Muscle layer of duodenum (tissue), 2 donors: ENCODE results near the gene ZNF215.
"Not testable (repeated sequence)": the region's sequence is repeated elsewhere in the genome, so short reads cannot be mapped to it uniquely, and the experiment has no call there.

Experiments
- H3K27ac ChIP-seq: one replicate; pipeline ENCODE4 v1.7.0; 2013; ENCODE audit warnings: mild to moderate bottlenecking, low read length
- H3K27me3 ChIP-seq: one replicate; pipeline ENCODE4 v1.7.0; 2013; ENCODE audit warnings: low read depth, mild to moderate bottlenecking, control low read depth, low read length
- H3K36me3 ChIP-seq, 2 donors: one replicate each; pipeline ENCODE4 v1.7.0; 2013; ENCODE audit warnings: low read length in 2 of 2, control low read depth in 1 of 2, mild to moderate bottlenecking in 1 of 2; ENCODE audit not compliant: insufficient read depth in 2 of 2, control insufficient read depth in 1 of 2
- H3K4me1 ChIP-seq, 2 donors: one replicate each; pipeline ENCODE4 v1.7.0; 2013; ENCODE audit warnings: low read length in 2 of 2, mild to moderate bottlenecking in 2 of 2, control low read depth in 1 of 2, moderate library complexity in 1 of 2; ENCODE audit not compliant: insufficient read depth in 2 of 2, control insufficient read depth in 1 of 2
- H3K4me3 ChIP-seq, 2 donors: one replicate each; pipeline ENCODE4 v1.7.0; 2013; ENCODE audit warnings: low read length in 2 of 2, low read depth in 1 of 2, mild to moderate bottlenecking in 1 of 2
- H3K9me3 ChIP-seq, 2 donors: one replicate each; pipeline ENCODE4 v1.7.0; 2013; ENCODE audit warnings: low read length in 2 of 2, control low read depth in 1 of 2, mild to moderate bottlenecking in 1 of 2; ENCODE audit not compliant: control insufficient read depth in 1 of 2
- donor health status: healthy.

Gene ZNF215

DNA sequence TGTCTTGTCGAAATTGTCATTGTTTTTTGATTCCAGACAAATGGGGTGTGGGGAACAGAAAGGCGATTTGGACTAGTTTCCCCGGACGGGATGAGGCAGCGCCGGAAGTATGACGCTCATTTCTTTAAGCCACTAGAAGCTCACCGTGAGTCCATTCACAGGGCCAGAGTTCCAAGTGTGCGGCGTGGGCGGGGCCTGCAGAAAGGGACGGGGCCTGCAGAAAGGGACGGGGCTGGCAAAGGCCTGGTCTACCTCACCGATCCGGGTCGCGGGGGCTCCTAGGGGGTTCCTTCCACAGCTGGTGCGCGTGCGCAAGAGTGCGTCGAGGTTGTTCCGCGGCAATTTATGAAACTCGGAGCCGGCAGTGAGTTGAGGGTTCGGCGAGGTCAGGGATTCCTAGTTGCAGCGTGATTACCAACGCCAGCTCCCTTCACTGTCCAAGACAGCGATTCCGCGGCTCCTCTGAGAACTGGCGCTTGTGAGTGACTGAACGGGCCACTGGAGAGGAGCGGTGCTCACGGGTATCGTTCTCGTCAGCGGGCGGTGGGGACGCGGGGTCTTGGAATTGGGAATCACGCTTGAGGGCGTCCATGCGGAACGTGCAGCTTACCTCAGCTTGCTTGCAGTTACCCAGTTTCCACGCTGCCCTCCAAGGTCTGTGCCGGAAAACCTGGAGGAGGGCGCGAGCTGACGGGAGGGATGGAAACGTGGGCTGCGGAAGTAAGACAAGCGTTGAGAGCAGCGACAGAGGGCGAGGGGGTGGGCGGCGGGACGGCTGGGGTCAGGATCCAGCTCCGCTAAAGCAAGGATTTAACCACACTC is at the start of gene ZNF215:
Gene ZNF215 (plus strand): TSS at position 219 of the 822 bp plus-strand sequence. CDS start 5,847 bp downstream, outside the sequence.
- H3K4me3 ChIP-seq, result peak within 1 kb of the TSS; percentile 74 to 80
- no peaks in the 10 kb centered on the region for H3K27me3 ChIP-seq
- H3K27ac ChIP-seq, result no peak within 1 kb of the TSS
- peaks cover 0 to 6% of the 10 kb centered on the region in 2 donors for H3K4me1 ChIP-seq
- H3K9me3 ChIP-seq, result no peaks in the 10 kb centered on the region
- H3K36me3 ChIP-seq, result no peaks in the 10 kb centered on the region

- H3K27me3 ChIP-seq, result no peaks in the 10 kb centered on the region
- H3K27ac ChIP-seq, result no peak overlapping the region
- H3K9me3 ChIP-seq, result peaks cover 0 to 5% of the 10 kb centered on the region in 2 donors
- H3K4me1 ChIP-seq, result no peaks in the 10 kb centered on the region
- H3K36me3 ChIP-seq, result no peaks in the 10 kb centered on the region
- no peak overlapping the region for H3K4me3 ChIP-seq
Observed at GRCh38 chr11:6876914-6877313, 49.3 kb upstream of the ZNF215 start.

- no peaks in the 10 kb centered on the region for H3K27me3 ChIP-seq
- H3K9me3 ChIP-seq, result peaks cover 0 to 2% of the 10 kb centered on the region in 2 donors
- no peaks in the 10 kb centered on the region for H3K4me1 ChIP-seq
- H3K36me3 ChIP-seq, result no peaks in the 10 kb centered on the region
- H3K4me3 ChIP-seq, result no peak overlapping the region
- no peak overlapping the region for H3K27ac ChIP-seq
Observed at GRCh38 chr11:6882751-6883150, 43.5 kb upstream of the ZNF215 start.

GRCh38 chr11:6887711-6888110 is 38.5 kb upstream of the ZNF215 start:
- not testable (repeated sequence) for H3K36me3 ChIP-seq, H3K4me1 ChIP-seq, H3K9me3 ChIP-seq, H3K27me3 ChIP-seq, H3K4me3 ChIP-seq, H3K27ac ChIP-seq

GRCh38 chr11:6888830-6889229 is 37.4 kb upstream of the ZNF215 start:
- H3K27me3 ChIP-seq, result no peaks in the 10 kb centered on the region
- H3K9me3 ChIP-seq, result peaks cover 0 to 2% of the 10 kb centered on the region in 2 donors
- no peaks in the 10 kb centered on the region for H3K4me1 ChIP-seq
- no peaks in the 10 kb centered on the region for H3K36me3 ChIP-seq
- H3K4me3 ChIP-seq, result no peak overlapping the region
- H3K27ac ChIP-seq, result no peak overlapping the region

DNA sequence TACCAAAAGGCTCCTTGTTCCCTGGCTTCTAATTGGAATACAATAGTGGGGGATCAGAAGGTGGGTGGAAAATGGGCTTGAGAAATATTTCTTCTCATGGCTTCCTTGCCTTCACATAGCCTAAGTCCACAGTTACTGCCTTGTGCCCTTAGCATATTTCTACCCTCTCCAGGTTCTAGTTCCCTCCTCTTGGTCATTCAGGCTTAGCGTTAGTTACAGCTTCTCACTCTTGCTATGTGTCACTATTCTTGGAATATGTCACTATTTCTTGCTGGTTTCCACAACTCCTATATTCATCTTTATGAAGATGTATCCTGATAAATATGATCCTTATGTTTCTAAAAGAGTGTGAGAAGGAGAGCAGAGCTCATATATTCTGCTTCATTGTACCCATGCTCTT is 36.4 kb upstream of the ZNF215 start:
- Histone ChIP-seq H3K9me3 (peaks cover 0 to 2% of the 10 kb centered on the region in 2 donors), H3K4me3 (no peak overlapping the region), H3K27me3 (no peaks in the 10 kb centered on the region), H3K27ac (no peak overlapping the region), H3K4me1 (no peaks in the 10 kb centered on the region), H3K36me3 (no peaks in the 10 kb centered on the region)

DNA sequence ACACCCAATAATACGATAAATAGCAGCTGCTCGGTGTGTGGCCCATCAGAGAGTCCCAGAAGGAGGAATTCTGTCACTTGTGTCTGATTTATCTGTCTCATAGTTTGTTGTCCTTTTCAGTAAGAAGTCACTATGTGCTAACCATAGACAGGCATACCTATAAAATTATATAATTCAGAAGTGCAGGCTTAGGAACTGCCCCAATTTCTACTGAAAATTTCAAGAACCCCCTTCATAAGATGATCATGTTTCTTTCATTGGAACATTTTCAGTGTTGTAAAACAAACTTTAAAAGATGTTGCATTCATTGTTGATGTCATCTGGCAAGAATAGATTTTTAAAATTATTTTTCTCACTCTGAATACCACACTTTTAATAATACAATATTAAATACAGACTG is 33.8 kb upstream of the ZNF215 start, which contains the start of gene OR2D2:
Gene OR2D2 (minus strand): TSS at position 101 of the 400 bp plus-strand sequence. CDS start 0 bp downstream, at position 101.
- no peak within 1 kb of the TSS for H3K27ac ChIP-seq
- H3K27me3 ChIP-seq, result no peaks in the 10 kb centered on the region
- H3K4me3 ChIP-seq, result no peak within 1 kb of the TSS
- H3K36me3 ChIP-seq, result no peaks in the 10 kb centered on the region
- H3K4me1 ChIP-seq, result no peaks in the 10 kb centered on the region
- H3K9me3 ChIP-seq, result peaks cover 0 to 2% of the 10 kb centered on the region in 2 donors

DNA sequence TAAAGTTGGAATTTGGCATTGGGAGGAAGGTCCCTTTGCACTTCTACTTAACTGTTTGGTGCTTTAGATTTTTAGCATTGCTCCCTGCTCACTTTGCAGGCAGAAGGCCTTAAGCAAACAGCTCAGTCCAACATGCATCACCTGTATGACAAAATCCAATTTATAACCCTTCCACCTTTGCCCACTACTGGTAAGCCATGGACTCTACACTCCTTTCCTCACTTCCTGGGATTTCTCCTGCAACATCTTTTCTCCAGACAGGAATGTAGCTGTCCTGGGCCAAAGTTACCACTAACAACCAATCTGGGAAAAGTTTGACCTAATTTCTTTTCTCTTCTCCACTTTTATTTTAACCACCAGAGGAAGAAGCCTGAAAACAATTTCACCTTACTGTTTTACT is 32.1 kb upstream of the ZNF215 start:
- H3K4me3 ChIP-seq, result no peak overlapping the region
- no peaks in the 10 kb centered on the region for H3K9me3 ChIP-seq
- no peaks in the 10 kb centered on the region for H3K4me1 ChIP-seq
- H3K27me3 ChIP-seq, result no peaks in the 10 kb centered on the region
- no peak overlapping the region for H3K27ac ChIP-seq
- no peaks in the 10 kb centered on the region for H3K36me3 ChIP-seq

GRCh38 chr11:6895010-6895409 is 31.2 kb upstream of the ZNF215 start:
- no peaks in the 10 kb centered on the region for H3K9me3 ChIP-seq
- H3K36me3 ChIP-seq, result no peaks in the 10 kb centered on the region
- H3K27me3 ChIP-seq, result no peaks in the 10 kb centered on the region
- H3K4me3 ChIP-seq, result no peak overlapping the region
- no peak overlapping the region for H3K27ac ChIP-seq
- H3K4me1 ChIP-seq, result no peaks in the 10 kb centered on the region

GRCh38 chr11:6898911-6899310 is 27.3 kb upstream of the ZNF215 start:
- Histone ChIP-seq H3K27me3 (no peaks in the 10 kb centered on the region), H3K36me3 (no peaks in the 10 kb centered on the region), H3K4me1 (no peaks in the 10 kb centered on the region), H3K27ac (no peak overlapping the region), H3K4me3 (no peak overlapping the region), H3K9me3 (no peaks in the 10 kb centered on the region)

GRCh38 chr11:6900327-6900999 is 25.8 kb upstream of the ZNF215 start:
- no peak overlapping the region for H3K27ac ChIP-seq
- no peaks in the 10 kb centered on the region for H3K27me3 ChIP-seq

More at GRCh38 chr11:6900327-6900999, 25.8 kb upstream of the ZNF215 start:
- Histone ChIP-seq H3K36me3 (no peaks in the 10 kb centered on the region), H3K4me3 (no peak overlapping the region), H3K4me1 (no peaks in the 10 kb centered on the region), H3K9me3 (no peaks in the 10 kb centered on the region)
